SU-DHL-6 (cell line): ENCODE results near the gene MARF1.

Experiments
- CTCF ChIP-seq: fragments of 200-600 bp; sonication (generic); IDR thresholded peaks from one replicate; pipeline ENCODE4 v1.5.1; 2017; ENCODE audit warnings: antibody characterized with exemption, mild to moderate bottlenecking, low read length, moderate library complexity; ENCODE audit not compliant: insufficient read depth, poor library complexity, severe bottlenecking
- EZH2phosphoT487 ChIP-seq: fragments of 200-600 bp; sonication (generic), shearing (Covaris generic); conservative IDR thresholded peaks from 2 replicates; pipeline ENCODE4 v1.6.1; 2018; ENCODE audit warnings: mild to moderate bottlenecking, antibody characterized with exemption, low read length, moderate library complexity, mixed read lengths

- TF ChIP-seq CTCF: no peak
- TF ChIP-seq EZH2phosphoT487: no peak
Measured at GRCh38 chr16:15690296-15690695, 47.3 kb upstream of the MARF1 start.
